Measurements from ENCODE around the gene MAPT. TPM values are rescaled to one million over a fixed set of nuclear protein-coding genes. Genes with fewer than 3 reads are reported as not detected.

The MAPT gene
- polyA plus RNA-seq, 2 donors, result 4.5 to 4.7 TPM

- H3K4me3 ChIP-seq (ENCODE audit: low read depth in 1 of 2, low read length in 2 of 2), result no peak overlapping the region
- 38 to 43% methylated on average over 2 of the region's 2 CpGs for WGBS, 2 donors
- H3K36me3 ChIP-seq (ENCODE audit: control insufficient read depth in 2 of 2, insufficient read depth in 2 of 2, low read length in 1 of 2), result no peaks in the 10 kb centered on the region
- H3K27me3 ChIP-seq (ENCODE audit: control insufficient read depth in 1 of 2, insufficient read depth in 2 of 2, low read length in 2 of 2), result no peaks in the 10 kb centered on the region
- H3K9me3 ChIP-seq (ENCODE audit: control insufficient read depth in 2 of 2, insufficient read depth in 1 of 2, low read depth in 1 of 2, low read length in 1 of 2), result peaks cover 0 to 2% of the 10 kb centered on the region in 2 donors
- peaks cover 0 to 6% of the 10 kb centered on the region in 2 donors for H3K4me1 ChIP-seq (ENCODE audit: control insufficient read depth in 2 of 2, insufficient read depth in 2 of 2, low read length in 1 of 2)
- H3K27ac ChIP-seq (ENCODE audit: low read depth in 2 of 2, low read length in 1 of 2), result no peak overlapping the region
Measured at GRCh38 chr17:45941395-45941794, 47.0 kb downstream of the MAPT start.

- WGBS, 2 donors, result 40 to 41% methylated on average over 11 of the region's 11 CpGs
- Histone ChIP-seq H3K36me3 (ENCODE audit: control insufficient read depth in 2 of 2, insufficient read depth in 2 of 2, low read length in 1 of 2) (no peaks in the 10 kb centered on the region), H3K27ac (ENCODE audit: low read depth in 2 of 2, low read length in 1 of 2) (no peak overlapping the region), H3K27me3 (ENCODE audit: control insufficient read depth in 1 of 2, insufficient read depth in 2 of 2, low read length in 2 of 2) (no peaks in the 10 kb centered on the region), H3K4me1 (ENCODE audit: control insufficient read depth in 2 of 2, insufficient read depth in 2 of 2, low read length in 1 of 2) (peaks cover 0 to 6% of the 10 kb centered on the region in 2 donors), H3K4me3 (ENCODE audit: low read depth in 1 of 2, low read length in 2 of 2) (no peak overlapping the region), H3K9me3 (ENCODE audit: control insufficient read depth in 2 of 2, insufficient read depth in 1 of 2, low read depth in 1 of 2, low read length in 1 of 2) (peaks cover 0 to 2% of the 10 kb centered on the region in 2 donors)
Measured at GRCh38 chr17:45942284-45942683, 47.9 kb downstream of the MAPT start.

- WGBS, 2 donors, result 51 to 62% methylated on average over 4 of the region's 4 CpGs
- no peaks in the 10 kb centered on the region for H3K36me3 ChIP-seq (ENCODE audit: control insufficient read depth in 2 of 2, insufficient read depth in 2 of 2, low read length in 1 of 2)
- H3K4me3 ChIP-seq (ENCODE audit: low read depth in 1 of 2, low read length in 2 of 2), result no peak overlapping the region
- no peak overlapping the region for H3K27ac ChIP-seq (ENCODE audit: low read depth in 2 of 2, low read length in 1 of 2)
- H3K27me3 ChIP-seq (ENCODE audit: control insufficient read depth in 1 of 2, insufficient read depth in 2 of 2, low read length in 2 of 2), result no peaks in the 10 kb centered on the region
- H3K9me3 ChIP-seq (ENCODE audit: control insufficient read depth in 2 of 2, insufficient read depth in 1 of 2, low read depth in 1 of 2, low read length in 1 of 2), result peaks cover 0 to 2% of the 10 kb centered on the region in 2 donors
- H3K4me1 ChIP-seq (ENCODE audit: control insufficient read depth in 2 of 2, insufficient read depth in 2 of 2, low read length in 1 of 2), result peaks cover 0 to 5% of the 10 kb centered on the region in 2 donors
Measured at GRCh38 chr17:45946841-45947256, 52.5 kb downstream of the MAPT start.

- 59 to 69% methylated on average over 2 of the region's 2 CpGs for WGBS, 2 donors
- H3K27me3 ChIP-seq (ENCODE audit: control insufficient read depth in 1 of 2, insufficient read depth in 2 of 2, low read length in 2 of 2), result no peaks in the 10 kb centered on the region
- H3K9me3 ChIP-seq (ENCODE audit: control insufficient read depth in 2 of 2, insufficient read depth in 1 of 2, low read depth in 1 of 2, low read length in 1 of 2), result no peaks in the 10 kb centered on the region
- no peaks in the 10 kb centered on the region for H3K36me3 ChIP-seq (ENCODE audit: control insufficient read depth in 2 of 2, insufficient read depth in 2 of 2, low read length in 1 of 2)
- H3K27ac ChIP-seq (ENCODE audit: low read depth in 2 of 2, low read length in 1 of 2), result no peak overlapping the region
- peak overlapping the region in 1 of 2 donors; percentile 29 for H3K4me3 ChIP-seq (ENCODE audit: low read depth in 1 of 2, low read length in 2 of 2)
- H3K4me1 ChIP-seq (ENCODE audit: control insufficient read depth in 2 of 2, insufficient read depth in 2 of 2, low read length in 1 of 2), result peaks cover 0 to 2% of the 10 kb centered on the region in 2 donors
Measured at GRCh38 chr17:45948498-45948880, 54.1 kb downstream of the MAPT start.

- H3K4me1 ChIP-seq (ENCODE audit: control insufficient read depth in 2 of 2, insufficient read depth in 2 of 2, low read length in 1 of 2), result peaks cover 0 to 2% of the 10 kb centered on the region in 2 donors
- H3K4me3 ChIP-seq (ENCODE audit: low read depth in 1 of 2, low read length in 2 of 2), result peak overlapping the region in 1 of 2 donors; percentile 29
- no peaks in the 10 kb centered on the region for H3K36me3 ChIP-seq (ENCODE audit: control insufficient read depth in 2 of 2, insufficient read depth in 2 of 2, low read length in 1 of 2)
- no peaks in the 10 kb centered on the region for H3K27me3 ChIP-seq (ENCODE audit: control insufficient read depth in 1 of 2, insufficient read depth in 2 of 2, low read length in 2 of 2)
- WGBS, 2 donors, result 6% methylated on average over 34 of the region's 34 CpGs
- no peaks in the 10 kb centered on the region for H3K9me3 ChIP-seq (ENCODE audit: control insufficient read depth in 2 of 2, insufficient read depth in 1 of 2, low read depth in 1 of 2, low read length in 1 of 2)
- H3K27ac ChIP-seq (ENCODE audit: low read depth in 2 of 2, low read length in 1 of 2), result no peak overlapping the region
Measured at GRCh38 chr17:45948881-45949624, 54.7 kb downstream of the MAPT start.

- no peaks in the 10 kb centered on the region for H3K27me3 ChIP-seq (ENCODE audit: control insufficient read depth in 1 of 2, insufficient read depth in 2 of 2, low read length in 2 of 2)
- no peaks in the 10 kb centered on the region for H3K36me3 ChIP-seq (ENCODE audit: control insufficient read depth in 2 of 2, insufficient read depth in 2 of 2, low read length in 1 of 2)
- 73 to 81% methylated on average over 9 of the region's 9 CpGs for WGBS, 2 donors
Measured at GRCh38 chr17:45949755-45950320, 55.5 kb downstream of the MAPT start.

GRCh38 chr17:45950888-45951287, 56.5 kb downstream of the MAPT start:
- 82% methylated on average over 8 of the region's 8 CpGs for WGBS, 2 donors
- no peak overlapping the region for H3K4me3 ChIP-seq (ENCODE audit: low read depth in 1 of 2, low read length in 2 of 2)

More at GRCh38 chr17:45949755-45950320, 55.5 kb downstream of the MAPT start:
- Histone ChIP-seq H3K4me3 (ENCODE audit: low read depth in 1 of 2, low read length in 2 of 2) (no peak overlapping the region), H3K27ac (ENCODE audit: low read depth in 2 of 2, low read length in 1 of 2) (no peak overlapping the region), H3K9me3 (ENCODE audit: control insufficient read depth in 2 of 2, insufficient read depth in 1 of 2, low read depth in 1 of 2, low read length in 1 of 2) (no peaks in the 10 kb centered on the region), H3K4me1 (ENCODE audit: control insufficient read depth in 2 of 2, insufficient read depth in 2 of 2, low read length in 1 of 2) (peaks cover 0 to 2% of the 10 kb centered on the region in 2 donors)

GRCh38 chr17:45951403-45951802, 57.0 kb downstream of the MAPT start:
- Histone ChIP-seq H3K27me3 (ENCODE audit: control insufficient read depth in 1 of 2, insufficient read depth in 2 of 2, low read length in 2 of 2) (no peaks in the 10 kb centered on the region), H3K9me3 (ENCODE audit: control insufficient read depth in 2 of 2, insufficient read depth in 1 of 2, low read depth in 1 of 2, low read length in 1 of 2) (no peaks in the 10 kb centered on the region), H3K36me3 (ENCODE audit: control insufficient read depth in 2 of 2, insufficient read depth in 2 of 2, low read length in 1 of 2) (no peaks in the 10 kb centered on the region), H3K4me1 (ENCODE audit: control insufficient read depth in 2 of 2, insufficient read depth in 2 of 2, low read length in 1 of 2) (peaks cover 0 to 2% of the 10 kb centered on the region in 2 donors), H3K4me3 (ENCODE audit: low read depth in 1 of 2, low read length in 2 of 2) (no peak overlapping the region), H3K27ac (ENCODE audit: low read depth in 2 of 2, low read length in 1 of 2) (no peak overlapping the region)
- WGBS, 2 donors, result 60 to 72% methylated on average over 10 of the region's 10 CpGs

More at GRCh38 chr17:45950888-45951287, 56.5 kb downstream of the MAPT start:
- H3K4me1 ChIP-seq (ENCODE audit: control insufficient read depth in 2 of 2, insufficient read depth in 2 of 2, low read length in 1 of 2), result peaks cover 0 to 2% of the 10 kb centered on the region in 2 donors
- H3K9me3 ChIP-seq (ENCODE audit: control insufficient read depth in 2 of 2, insufficient read depth in 1 of 2, low read depth in 1 of 2, low read length in 1 of 2), result no peaks in the 10 kb centered on the region
- H3K27ac ChIP-seq (ENCODE audit: low read depth in 2 of 2, low read length in 1 of 2), result no peak overlapping the region
- no peaks in the 10 kb centered on the region for H3K27me3 ChIP-seq (ENCODE audit: control insufficient read depth in 1 of 2, insufficient read depth in 2 of 2, low read length in 2 of 2)
- H3K36me3 ChIP-seq (ENCODE audit: control insufficient read depth in 2 of 2, insufficient read depth in 2 of 2, low read length in 1 of 2), result no peaks in the 10 kb centered on the region

- Histone ChIP-seq H3K9me3 (ENCODE audit: control insufficient read depth in 2 of 2, insufficient read depth in 1 of 2, low read depth in 1 of 2, low read length in 1 of 2) (no peaks in the 10 kb centered on the region), H3K4me3 (ENCODE audit: low read depth in 1 of 2, low read length in 2 of 2) (no peak overlapping the region), H3K4me1 (ENCODE audit: control insufficient read depth in 2 of 2, insufficient read depth in 2 of 2, low read length in 1 of 2) (peaks cover 0 to 2% of the 10 kb centered on the region in 2 donors), H3K27me3 (ENCODE audit: control insufficient read depth in 1 of 2, insufficient read depth in 2 of 2, low read length in 2 of 2) (no peaks in the 10 kb centered on the region), H3K36me3 (ENCODE audit: control insufficient read depth in 2 of 2, insufficient read depth in 2 of 2, low read length in 1 of 2) (no peaks in the 10 kb centered on the region), H3K27ac (ENCODE audit: low read depth in 2 of 2, low read length in 1 of 2) (no peak overlapping the region)
- WGBS, 2 donors, result 74 to 75% methylated on average over 6 of the region's 6 CpGs
Measured at GRCh38 chr17:45951941-45952340, 57.6 kb downstream of the MAPT start.

Data from esophagus (tissue), 2 donors.